HL-60 (cell line): ENCODE measurements around the gene ZNRF4.
"Not testable (repeated sequence)": the region's sequence is repeated elsewhere in the genome, so short reads cannot be mapped to it uniquely, and the experiment has no call there.

Source experiments
- DNase-seq, 2 experiments: peaks; one replicate each; pipeline ENCODE4 v3.0.0-alpha.2; 2010 to 2020; ENCODE audit warnings: low read depth in 1 of 2, low spot score in 1 of 2
- H3K27ac ChIP-seq: fragments of 250-450 bp; sonication (Bioruptor Pico); replicated peaks from 2 replicates; pipeline ENCODE4 v1.5.1; 2020; ENCODE audit warnings: mild to moderate bottlenecking, moderate library complexity
- H3K27me3 ChIP-seq: fragments of 250-450 bp; sonication (Bioruptor Pico); 2 replicates; pipeline ENCODE4 v1.5.1; 2021; ENCODE audit warnings: mild to moderate bottlenecking, moderate library complexity; ENCODE audit not compliant: insufficient read depth, poor library complexity, severe bottlenecking
- H3K4me3 ChIP-seq: replicated peaks from 2 replicates; pipeline ENCODE4 v1.5.1; 2011; ENCODE audit warnings: mild to moderate bottlenecking, control low read depth, low read length; ENCODE audit not compliant: insufficient read depth
- GABPA ChIP-seq: IDR thresholded peaks from 2 replicates; pipeline ENCODE4 v1.6.1; 2012; ENCODE audit warnings: low read depth
- POLR2AphosphoS5 ChIP-seq: IDR thresholded peaks from 2 replicates; pipeline ENCODE4 v1.6.1; 2012; ENCODE audit warnings: low read depth
- SPI1 ChIP-seq: IDR thresholded peaks from 2 replicates; pipeline ENCODE4 v1.6.1; 2012; ENCODE audit warnings: low read depth, mild to moderate bottlenecking, borderline replicate concordance
- TF ChIP-seq, protein P1 (sequence below): IDR thresholded peaks from one replicate; pipeline ENCODE4 v1.5.1; 2011; ENCODE audit warnings: low read length, control low read depth, inconsistent platforms; ENCODE audit not compliant: insufficient read depth
- TF ChIP-seq, protein P2 (sequence below): IDR thresholded peaks from 2 replicates; pipeline ENCODE4 v1.6.1; 2012; ENCODE audit warnings: low read depth; ENCODE audit not compliant: insufficient replicate concordance

Gene ZNRF4

DNA sequence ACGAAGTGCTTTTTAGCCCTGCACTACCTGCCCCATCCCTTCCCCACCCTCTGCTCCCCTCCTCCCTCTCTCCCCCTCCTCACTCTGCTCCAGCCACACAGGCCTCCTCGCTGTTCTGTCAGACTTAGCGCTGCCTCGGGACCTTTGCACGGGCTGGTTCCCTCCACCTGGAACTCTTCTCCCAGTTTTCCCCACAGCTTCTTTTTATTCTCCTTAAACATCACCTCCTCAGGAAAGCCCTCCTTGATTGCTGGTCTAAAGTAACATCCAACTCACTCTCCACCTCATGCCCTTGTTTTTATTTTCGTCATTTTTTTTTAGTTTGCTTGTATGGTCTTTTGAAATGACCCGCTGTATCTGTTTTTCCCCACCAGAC lies 19.6 kb upstream of the ZNRF4 start:
- H3K27me3 ChIP-seq, result no peaks in the 10 kb centered on the region
- TF ChIP-seq, protein P1, sequence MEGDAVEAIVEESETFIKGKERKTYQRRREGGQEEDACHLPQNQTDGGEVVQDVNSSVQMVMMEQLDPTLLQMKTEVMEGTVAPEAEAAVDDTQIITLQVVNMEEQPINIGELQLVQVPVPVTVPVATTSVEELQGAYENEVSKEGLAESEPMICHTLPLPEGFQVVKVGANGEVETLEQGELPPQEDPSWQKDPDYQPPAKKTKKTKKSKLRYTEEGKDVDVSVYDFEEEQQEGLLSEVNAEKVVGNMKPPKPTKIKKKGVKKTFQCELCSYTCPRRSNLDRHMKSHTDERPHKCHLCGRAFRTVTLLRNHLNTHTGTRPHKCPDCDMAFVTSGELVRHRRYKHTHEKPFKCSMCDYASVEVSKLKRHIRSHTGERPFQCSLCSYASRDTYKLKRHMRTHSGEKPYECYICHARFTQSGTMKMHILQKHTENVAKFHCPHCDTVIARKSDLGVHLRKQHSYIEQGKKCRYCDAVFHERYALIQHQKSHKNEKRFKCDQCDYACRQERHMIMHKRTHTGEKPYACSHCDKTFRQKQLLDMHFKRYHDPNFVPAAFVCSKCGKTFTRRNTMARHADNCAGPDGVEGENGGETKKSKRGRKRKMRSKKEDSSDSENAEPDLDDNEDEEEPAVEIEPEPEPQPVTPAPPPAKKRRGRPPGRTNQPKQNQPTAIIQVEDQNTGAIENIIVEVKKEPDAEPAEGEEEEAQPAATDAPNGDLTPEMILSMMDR, result no peak
- TF ChIP-seq POLR2AphosphoS5 (no peak), GABPA (no peak), SPI1 (no peak)
- TF ChIP-seq, protein P2, sequence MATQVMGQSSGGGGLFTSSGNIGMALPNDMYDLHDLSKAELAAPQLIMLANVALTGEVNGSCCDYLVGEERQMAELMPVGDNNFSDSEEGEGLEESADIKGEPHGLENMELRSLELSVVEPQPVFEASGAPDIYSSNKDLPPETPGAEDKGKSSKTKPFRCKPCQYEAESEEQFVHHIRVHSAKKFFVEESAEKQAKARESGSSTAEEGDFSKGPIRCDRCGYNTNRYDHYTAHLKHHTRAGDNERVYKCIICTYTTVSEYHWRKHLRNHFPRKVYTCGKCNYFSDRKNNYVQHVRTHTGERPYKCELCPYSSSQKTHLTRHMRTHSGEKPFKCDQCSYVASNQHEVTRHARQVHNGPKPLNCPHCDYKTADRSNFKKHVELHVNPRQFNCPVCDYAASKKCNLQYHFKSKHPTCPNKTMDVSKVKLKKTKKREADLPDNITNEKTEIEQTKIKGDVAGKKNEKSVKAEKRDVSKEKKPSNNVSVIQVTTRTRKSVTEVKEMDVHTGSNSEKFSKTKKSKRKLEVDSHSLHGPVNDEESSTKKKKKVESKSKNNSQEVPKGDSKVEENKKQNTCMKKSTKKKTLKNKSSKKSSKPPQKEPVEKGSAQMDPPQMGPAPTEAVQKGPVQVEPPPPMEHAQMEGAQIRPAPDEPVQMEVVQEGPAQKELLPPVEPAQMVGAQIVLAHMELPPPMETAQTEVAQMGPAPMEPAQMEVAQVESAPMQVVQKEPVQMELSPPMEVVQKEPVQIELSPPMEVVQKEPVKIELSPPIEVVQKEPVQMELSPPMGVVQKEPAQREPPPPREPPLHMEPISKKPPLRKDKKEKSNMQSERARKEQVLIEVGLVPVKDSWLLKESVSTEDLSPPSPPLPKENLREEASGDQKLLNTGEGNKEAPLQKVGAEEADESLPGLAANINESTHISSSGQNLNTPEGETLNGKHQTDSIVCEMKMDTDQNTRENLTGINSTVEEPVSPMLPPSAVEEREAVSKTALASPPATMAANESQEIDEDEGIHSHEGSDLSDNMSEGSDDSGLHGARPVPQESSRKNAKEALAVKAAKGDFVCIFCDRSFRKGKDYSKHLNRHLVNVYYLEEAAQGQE, result no peak
- no peak for DNase-seq
- H3K27ac ChIP-seq, result no peak overlapping the region
- no peak overlapping the region for H3K4me3 ChIP-seq

DNA sequence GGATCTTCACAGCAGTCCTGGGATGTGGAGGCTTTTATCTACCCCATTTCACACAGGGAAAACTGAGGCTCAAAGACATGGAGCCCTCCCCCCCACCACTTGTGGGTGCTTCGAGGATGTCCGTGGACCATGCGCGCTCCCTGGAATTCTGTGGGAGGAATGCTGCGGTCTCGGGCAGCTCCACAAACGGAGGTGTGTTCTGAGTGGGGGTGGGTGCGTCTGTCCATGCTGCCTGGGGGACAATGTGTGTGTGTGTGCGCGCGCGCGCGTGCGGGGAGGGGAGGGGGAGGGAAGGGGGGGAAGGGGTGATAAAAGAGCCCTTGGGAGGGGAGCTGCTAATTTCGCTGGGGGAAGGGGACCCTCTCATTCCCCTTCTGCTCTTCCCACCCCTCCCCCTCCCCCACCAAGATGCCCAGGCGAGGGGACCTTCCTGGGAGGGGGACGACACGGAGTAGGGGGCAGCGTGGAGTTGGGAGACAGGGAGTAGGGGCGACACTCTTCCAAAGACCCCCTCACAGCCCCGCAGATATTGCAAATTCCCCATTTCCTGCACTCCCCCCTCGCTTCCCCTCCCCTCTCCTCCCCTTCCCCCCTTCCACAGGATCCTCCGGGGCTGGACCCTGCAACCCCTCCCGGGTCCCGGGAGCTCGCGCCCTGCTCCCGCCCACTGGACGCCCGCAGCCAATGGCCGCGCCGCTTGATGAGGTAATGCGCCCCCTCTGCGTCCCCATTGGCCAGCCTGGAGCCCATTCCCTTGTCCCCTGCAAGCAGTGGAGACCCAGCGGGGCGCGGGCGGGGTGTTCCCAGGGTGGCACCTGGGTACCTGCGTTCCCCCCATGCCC lies 18.9 kb upstream of the ZNRF4 start:
- no peak overlapping the region for H3K4me3 ChIP-seq
- H3K27me3 ChIP-seq, result no peaks in the 10 kb centered on the region
- H3K27ac ChIP-seq, result no peak overlapping the region
- TF ChIP-seq SPI1 (no peak), POLR2AphosphoS5 (no peak), GABPA (no peak)
- TF ChIP-seq, protein P1, result no peak
- TF ChIP-seq, protein P2, result no peak
- DNase-seq, result no peak

DNA sequence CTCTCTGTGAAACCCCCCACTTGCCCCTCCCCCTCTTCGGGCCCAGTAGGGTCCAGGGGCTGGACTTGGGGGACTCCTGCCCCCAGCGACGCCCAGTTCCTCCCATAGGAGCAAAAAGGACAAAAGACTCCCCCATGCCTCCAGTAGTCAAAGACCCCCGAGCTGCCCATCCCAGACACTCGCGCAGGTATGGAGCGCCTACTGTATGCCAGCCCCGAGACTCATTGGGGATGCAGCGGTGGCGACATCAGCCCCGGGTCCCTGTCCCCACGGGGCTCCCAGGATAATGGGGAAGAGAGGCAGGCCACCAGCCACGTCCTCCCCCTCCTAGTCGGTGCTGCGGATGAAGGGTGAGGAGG lies 18.3 kb upstream of the ZNRF4 start:
- H3K4me3 ChIP-seq, result no peak overlapping the region
- H3K27ac ChIP-seq, result no peak overlapping the region
- TF ChIP-seq GABPA, result no peak
- no peak for TF ChIP-seq SPI1
- no peak for TF ChIP-seq POLR2AphosphoS5
- TF ChIP-seq, protein P1, result no peak
- TF ChIP-seq, protein P2, result no peak
- no peak for DNase-seq
- no peaks in the 10 kb centered on the region for H3K27me3 ChIP-seq

DNA sequence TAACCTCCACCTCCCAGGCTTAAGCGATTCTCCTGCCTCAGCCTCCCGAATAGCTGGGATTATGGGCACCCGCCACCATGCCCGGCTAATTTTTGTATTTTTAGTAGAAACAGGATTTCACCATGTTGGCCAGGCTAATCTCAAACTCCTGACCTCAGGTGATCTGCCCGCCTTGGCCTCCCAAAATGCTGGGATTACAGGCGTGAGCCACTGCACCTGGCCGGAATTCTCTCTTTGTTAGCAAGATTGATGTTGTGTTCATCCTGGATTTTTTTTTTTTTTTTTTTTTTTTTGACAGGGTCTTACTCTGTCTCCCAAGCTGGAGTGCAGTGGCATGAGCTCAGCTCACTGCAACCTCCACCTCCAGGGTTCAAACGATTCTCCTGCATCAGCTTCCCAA lies 16.5 kb upstream of the ZNRF4 start:
- not testable (repeated sequence) for H3K27me3 ChIP-seq, H3K4me3 ChIP-seq, DNase-seq, H3K27ac ChIP-seq
